PC-9 (cell line): ENCODE measurements around the gene ZNF573. TPM values are rescaled to one million over a fixed set of nuclear protein-coding genes. Genes with fewer than 3 reads are reported as not detected.

Source experiments
- BruUV-seq: library from RNA; stranded (reverse); fragments of 400-500 nt; replicated peaks from 2 replicates; lab custom pipeline; 2021; lab: Mats Ljungman, UMichigan
- CTCF ChIA-PET: fragments of 300-600 bp; sonication (Branson Sonifier 250); formaldehyde crosslinking; loops from one replicate; lab custom pipeline; 2022; ENCODE audit warnings: antibody characterized with exemption; lab: Charles Lee
- POLR2A ChIA-PET: fragments of 300-600 bp; sonication (Branson Sonifier 250); formaldehyde crosslinking; loops from one replicate; lab custom pipeline; 2022; ENCODE audit warnings: antibody characterized with exemption; ENCODE audit not compliant: unreplicated experiment; lab: Charles Lee
- DNase-seq, 2 experiments: peaks; one replicate each; pipeline versions ENCODE4 v3.0.0 to v3.0.0-alpha.2; 2015 to 2022; ENCODE audit warnings: mixed read lengths in 1 of 2
- H2AFZ ChIP-seq: fragments of 200-600 bp; sonication (generic); 2 replicates; pipeline ENCODE4 v1.8.1; 2017; ENCODE audit warnings: antibody characterized with exemption
- H3F3A ChIP-seq: fragments of 200-600 bp; sonication (generic); 2 replicates; pipeline ENCODE4 v1.8.1; 2017; ENCODE audit warnings: antibody characterized with exemption, mild to moderate bottlenecking, low read depth; ENCODE audit not compliant: insufficient read depth
- H3K27ac ChIP-seq: fragments of 200-600 bp; sonication (generic); 2 replicates; pipeline ENCODE4 v1.6.1; 2016; ENCODE audit warnings: mixed run types
- H3K27me3 ChIP-seq: fragments of 200-600 bp; sonication (generic); 2 replicates; pipeline ENCODE4 v1.6.1; 2016; ENCODE audit warnings: low read depth, mixed run types; ENCODE audit not compliant: insufficient read depth
- H3K36me3 ChIP-seq: fragments of 200-600 bp; sonication (generic); 2 replicates; pipeline ENCODE4 v1.6.1; 2016; ENCODE audit warnings: low read depth, mixed run types
- H3K4me1 ChIP-seq: fragments of 200-600 bp; sonication (generic); replicated peaks from 2 replicates; pipeline ENCODE4 v1.6.1; 2016; ENCODE audit warnings: mixed run types; ENCODE audit not compliant: insufficient read depth
- H3K4me2 ChIP-seq: fragments of 200-600 bp; sonication (generic); 2 replicates; pipeline ENCODE4 v1.6.1; 2017; ENCODE audit warnings: mixed run types
- H3K4me3 ChIP-seq: fragments of 200-600 bp; sonication (generic); 2 replicates; pipeline ENCODE4 v1.6.1; 2016; ENCODE audit warnings: mixed run types
- H3K79me2 ChIP-seq: fragments of 200-600 bp; sonication (generic); 2 replicates; pipeline ENCODE4 v1.6.1; 2017; ENCODE audit warnings: low read depth, mixed run types
- H3K9me2 ChIP-seq: fragments of 200-600 bp; sonication (generic); 2 replicates; pipeline ENCODE4 v1.8.1; 2017; ENCODE audit warnings: mild to moderate bottlenecking; ENCODE audit not compliant: insufficient read depth
- H3K9me3 ChIP-seq: fragments of 200-600 bp; sonication (generic); 2 replicates; pipeline ENCODE4 v1.8.1; 2016; ENCODE audit warnings: low read depth; ENCODE audit not compliant: insufficient read depth
- H4K20me1 ChIP-seq: fragments of 200-600 bp; sonication (generic); 2 replicates; pipeline ENCODE4 v1.8.1; 2017; ENCODE audit not compliant: insufficient read depth
- CTCF ChIP-seq: fragments of 200-600 bp; sonication (generic); conservative IDR thresholded peaks from 2 replicates; pipeline ENCODE4 v1.6.1; 2017; ENCODE audit warnings: mixed run types, antibody characterized with exemption, mild to moderate bottlenecking, moderate library complexity
- EZH2 ChIP-seq: fragments of 200-600 bp; sonication (generic); IDR thresholded peaks from 2 replicates; pipeline ENCODE4 v1.8.0; 2017; ENCODE audit warnings: antibody characterized with exemption, low read depth
- intact Hi-C: fragments of 100-400 bp; cut with micrococcal nuclease; formaldehyde crosslinking; loops from one replicate; pipeline ENCODE4 v1.10.0; 2022; ENCODE audit not compliant: unreplicated experiment
- total RNA-seq: library from RNA; stranded (reverse); gene quantifications from 2 replicates; pipeline ENCODE4 v1.2.3, GENCODE V29; 2021

The ZNF573 gene
- total RNA-seq, 1 experiment from 2014 or later = 7.9 TPM

GRCh38 chr19:37813340-37813739 is 34.0 kb upstream of the ZNF573 start:
- H3K27ac ChIP-seq = no peak overlapping the region
- no TSS peak for BruUV-seq
- intact Hi-C loops = no loop called here
- H3K36me3 ChIP-seq = no peaks in the 10 kb centered on the region
- H3K4me2 ChIP-seq = no peak overlapping the region
- peaks cover 7% of the 10 kb centered on the region; the same call in 1 of the 2 replicates for H3K9me3 ChIP-seq
- H3K79me2 ChIP-seq = no peaks in the 10 kb centered on the region
- H3K9me2 ChIP-seq = no peaks in the 10 kb centered on the region
- ChIA-PET CTCF (no interaction called here), POLR2A (no interaction called here)
- no peaks in the 10 kb centered on the region for H4K20me1 ChIP-seq
- DNase-seq = no peak
- TF ChIP-seq EZH2 = no peak
- TF ChIP-seq CTCF = no peak
- 0 out of 2 replicates have a peak, but pooled peaks cover 3% of the 10 kb centered on the region for H3K27me3 ChIP-seq
- H3K4me3 ChIP-seq = no peak overlapping the region
- H2AFZ ChIP-seq = no peak overlapping the region
- H3K4me1 ChIP-seq = no peaks in the 10 kb centered on the region
- H3F3A ChIP-seq = no peaks in the 10 kb centered on the region

- Histone ChIP-seq H3K36me3 (no peaks in the 10 kb centered on the region), H3K4me1 (no peaks in the 10 kb centered on the region), H3K27ac (no peak overlapping the region), H3K27me3 (0 out of 2 replicates have a peak, but pooled peaks cover 3% of the 10 kb centered on the region), H3K9me2 (no peaks in the 10 kb centered on the region), H3K79me2 (no peaks in the 10 kb centered on the region), H4K20me1 (no peaks in the 10 kb centered on the region), H3K4me2 (no peak overlapping the region), H3K4me3 (no peak overlapping the region), H3K9me3 (peaks cover 15% of the 10 kb centered on the region; the same call in 1 of the 2 replicates), H3F3A (no peaks in the 10 kb centered on the region), H2AFZ (no peak overlapping the region)
- no TSS peak for BruUV-seq
- intact Hi-C loops = no loop called here
- POLR2A ChIA-PET = no interaction called here
- TF ChIP-seq CTCF (no peak), EZH2 (no peak)
- no peak for DNase-seq
- CTCF ChIA-PET = no interaction called here
These were observed 30.0 kb upstream of the ZNF573 start for GRCh38 chr19:37809366-37809765.

GRCh38 chr19:37803249-37803840 is 24.0 kb upstream of the ZNF573 start:
- POLR2A ChIA-PET = no interaction called here
- intact Hi-C loops = no loop called here
- Histone ChIP-seq H3K9me3 (peaks cover 24% of the 10 kb centered on the region; the same call in 1 of the 2 replicates), H3K79me2 (no peaks in the 10 kb centered on the region), H3K4me1 (no peaks in the 10 kb centered on the region), H2AFZ (no peak overlapping the region), H3K9me2 (no peaks in the 10 kb centered on the region), H3K4me2 (no peak overlapping the region), H4K20me1 (no peaks in the 10 kb centered on the region), H3K27ac (no peak overlapping the region), H3K4me3 (no peak overlapping the region), H3K36me3 (no peaks in the 10 kb centered on the region), H3F3A (no peaks in the 10 kb centered on the region), H3K27me3 (no peaks in the 10 kb centered on the region)
- BruUV-seq = no TSS peak
- no peak for DNase-seq
- TF ChIP-seq EZH2 (no peak), CTCF (no peak)
- CTCF ChIA-PET = no interaction called here
